HG02798 (cell line): ENCODE results near the gene KIF1A.

Experiments
- ATAC-seq: cut with Tn5 transposase; IDR thresholded peaks from one replicate; pipeline ENCODE4 v1.9.1; 2021; ENCODE audit warnings: mild to moderate bottlenecking; ENCODE audit not compliant: unreplicated experiment, poor library complexity

KIF1A gene

GRCh38 chr2:240742602-240743095 lies 77.4 kb downstream of the KIF1A start:
- ATAC-seq, result no peak

GRCh38 chr2:240741091-240741490 lies 78.9 kb downstream of the KIF1A start:
- ATAC-seq, result no peak

- no peak for ATAC-seq
Measured at GRCh38 chr2:240739797-240740196, 80.2 kb downstream of the KIF1A start.

GRCh38 chr2:240737958-240738357 lies 82.1 kb downstream of the KIF1A start:
- no peak for ATAC-seq

- ATAC-seq, result no peak
Measured at GRCh38 chr2:240737512-240737911, 82.5 kb downstream of the KIF1A start.

GRCh38 chr2:240736281-240737250 lies 83.5 kb downstream of the KIF1A start:
- ATAC-seq, result no peak

GRCh38 chr2:240735476-240735875 lies 84.5 kb downstream of the KIF1A start:
- ATAC-seq, result no peak

- no peak for ATAC-seq
Measured at GRCh38 chr2:240734756-240735155, 85.3 kb downstream of the KIF1A start.

- ATAC-seq, result no peak
Measured at GRCh38 chr2:240733803-240734495, 86.1 kb downstream of the KIF1A start.

GRCh38 chr2:240732911-240733622 lies 87.0 kb downstream of the KIF1A start:
- no peak for ATAC-seq

- no peak for ATAC-seq
Measured at GRCh38 chr2:240732184-240732583, 87.8 kb downstream of the KIF1A start.

- ATAC-seq, result no peak
Measured at GRCh38 chr2:240731178-240731545, 88.9 kb downstream of the KIF1A start.

- no peak for ATAC-seq
Measured at GRCh38 chr2:240730501-240731177, 89.4 kb downstream of the KIF1A start.

GRCh38 chr2:240728827-240729226 lies 91.2 kb downstream of the KIF1A start:
- ATAC-seq, result no peak

- ATAC-seq, result no peak
Measured at GRCh38 chr2:240728361-240728760, 91.7 kb downstream of the KIF1A start.

GRCh38 chr2:240727913-240728312 lies 92.1 kb downstream of the KIF1A start:
- no peak for ATAC-seq

GRCh38 chr2:240727439-240727838 lies 92.6 kb downstream of the KIF1A start:
- ATAC-seq, result no peak

GRCh38 chr2:240726876-240727275 lies 93.1 kb downstream of the KIF1A start:
- ATAC-seq, result no peak

GRCh38 chr2:240725671-240726070 lies 94.3 kb downstream of the KIF1A start:
- ATAC-seq, result no peak

GRCh38 chr2:240725266-240725665 lies 94.8 kb downstream of the KIF1A start:
- no peak for ATAC-seq
